Lower lobe of right lung (tissue), 2 donors: ENCODE results near the gene TADA3. TPM values are rescaled to one million over a fixed set of nuclear protein-coding genes. Genes with fewer than 3 reads are reported as not detected.

Experiments
- ATAC-seq, 2 donors: fragments of 200-7000 bp; cut with Tn5 transposase; one replicate each; pipeline ENCODE4 v1.9.1; 2020 to 2022; ENCODE audit warnings: mild to moderate bottlenecking in 2 of 2, moderate library complexity in 2 of 2
- DNase-seq: peaks from one replicate; pipeline ENCODE4 v3.0.0-alpha.2; 2020
- H3K27ac ChIP-seq: fragments of 200-600 bp; one replicate; pipeline ENCODE4 v1.8.0; 2022
- H3K27me3 ChIP-seq: fragments of 200-600 bp; one replicate; pipeline ENCODE4 v1.8.0; 2022; ENCODE audit warnings: low read depth
- H3K36me3 ChIP-seq: fragments of 200-600 bp; one replicate; pipeline ENCODE4 v1.8.0; 2022; ENCODE audit warnings: mild to moderate bottlenecking
- H3K4me1 ChIP-seq: fragments of 200-600 bp; one replicate; pipeline ENCODE4 v1.8.0; 2022
- H3K4me3 ChIP-seq: fragments of 200-600 bp; one replicate; pipeline ENCODE4 v1.8.0; 2022; ENCODE audit warnings: mild to moderate bottlenecking
- H3K9me3 ChIP-seq: fragments of 200-600 bp; one replicate; pipeline ENCODE4 v1.8.0; 2022
- intact Hi-C: fragments of 100-400 bp; cut with DNase I; formaldehyde crosslinking; loops from one replicate; pipeline ENCODE4 v1.11.0; 2022
- total RNA-seq: library from RNA; stranded (reverse); fragmentation: NEBNext Ultra II Directional; extraction: Animal tissue kit (Norgen Biotek cat#: 25700); gene quantifications from one replicate; pipeline ENCODE4 v1.2.1, GENCODE V29; 2021
- TF ChIP-seq, protein P1 (sequence below): fragments of 200-600 bp; IDR thresholded peaks from one replicate; pipeline ENCODE4 v1.8.0; 2022; ENCODE audit warnings: antibody characterized with exemption, mild to moderate bottlenecking
- donor health status: DM: no; HTN: yes; CAD: no; lungs with severe emphysema.

The TADA3 gene
- total RNA-seq, 1 donor from 2014 or later, result 53.8 TPM

DNA sequence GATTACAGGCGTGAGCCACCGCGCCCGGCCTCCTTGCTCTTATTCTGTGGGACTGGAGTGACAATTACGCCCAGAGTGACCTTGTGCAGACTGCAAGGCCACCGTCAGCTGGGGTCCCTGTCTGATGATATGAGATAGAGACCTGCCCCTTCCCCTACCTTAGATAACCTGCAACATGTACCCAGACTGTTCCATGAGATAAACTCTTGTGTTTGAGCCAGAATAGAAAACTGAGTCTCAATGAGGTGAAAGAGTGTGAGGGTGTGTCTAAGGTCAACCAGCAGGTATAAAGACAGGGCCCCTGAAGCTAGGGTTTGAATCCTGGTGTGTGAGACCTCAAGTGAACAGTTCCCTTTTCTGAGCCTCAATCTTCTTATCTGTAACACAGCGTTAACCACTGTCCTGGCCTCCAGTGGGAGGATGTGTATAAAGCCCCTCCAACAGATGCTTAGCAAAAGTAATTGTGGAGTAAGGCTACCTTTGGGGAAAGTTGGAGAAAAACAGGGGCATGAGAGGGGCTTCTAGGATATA lies 6.0 kb downstream of the TADA3 start:
- no peaks in the 10 kb centered on the region for H3K27me3 ChIP-seq
- no peak for ATAC-seq
- TF ChIP-seq, protein P1, sequence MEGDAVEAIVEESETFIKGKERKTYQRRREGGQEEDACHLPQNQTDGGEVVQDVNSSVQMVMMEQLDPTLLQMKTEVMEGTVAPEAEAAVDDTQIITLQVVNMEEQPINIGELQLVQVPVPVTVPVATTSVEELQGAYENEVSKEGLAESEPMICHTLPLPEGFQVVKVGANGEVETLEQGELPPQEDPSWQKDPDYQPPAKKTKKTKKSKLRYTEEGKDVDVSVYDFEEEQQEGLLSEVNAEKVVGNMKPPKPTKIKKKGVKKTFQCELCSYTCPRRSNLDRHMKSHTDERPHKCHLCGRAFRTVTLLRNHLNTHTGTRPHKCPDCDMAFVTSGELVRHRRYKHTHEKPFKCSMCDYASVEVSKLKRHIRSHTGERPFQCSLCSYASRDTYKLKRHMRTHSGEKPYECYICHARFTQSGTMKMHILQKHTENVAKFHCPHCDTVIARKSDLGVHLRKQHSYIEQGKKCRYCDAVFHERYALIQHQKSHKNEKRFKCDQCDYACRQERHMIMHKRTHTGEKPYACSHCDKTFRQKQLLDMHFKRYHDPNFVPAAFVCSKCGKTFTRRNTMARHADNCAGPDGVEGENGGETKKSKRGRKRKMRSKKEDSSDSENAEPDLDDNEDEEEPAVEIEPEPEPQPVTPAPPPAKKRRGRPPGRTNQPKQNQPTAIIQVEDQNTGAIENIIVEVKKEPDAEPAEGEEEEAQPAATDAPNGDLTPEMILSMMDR, result no peak
- H3K9me3 ChIP-seq, result no peaks in the 10 kb centered on the region
- peaks cover 7% of the 10 kb centered on the region for H3K4me1 ChIP-seq
- no peak overlapping the region for H3K27ac ChIP-seq
- peaks cover 95% of the 10 kb centered on the region for H3K36me3 ChIP-seq
- intact Hi-C loops, result no loop called here
- no peak for DNase-seq
- no peak overlapping the region for H3K4me3 ChIP-seq

- Histone ChIP-seq H3K27ac (no peak overlapping the region), H3K4me3 (no peak overlapping the region), H3K27me3 (no peaks in the 10 kb centered on the region), H3K4me1 (peaks cover 3% of the 10 kb centered on the region), H3K9me3 (no peaks in the 10 kb centered on the region), H3K36me3 (peaks cover 96% of the 10 kb centered on the region)
- intact Hi-C loops, result no loop called here
- ATAC-seq (no peak), DNase-seq (no peak)
- TF ChIP-seq, protein P1, result no peak
These were observed 6.7 kb downstream of the TADA3 start for GRCh38 chr3:9785602-9786001.

- TF ChIP-seq, protein P1, result no peak
- Histone ChIP-seq H3K27ac (no peak overlapping the region), H3K36me3 (peaks cover 96% of the 10 kb centered on the region), H3K27me3 (no peaks in the 10 kb centered on the region), H3K4me1 (peaks cover 10% of the 10 kb centered on the region), H3K4me3 (no peak overlapping the region), H3K9me3 (no peaks in the 10 kb centered on the region)
- no peak for DNase-seq
- ATAC-seq, result no peak
- intact Hi-C loops, result no loop called here
These were observed 7.3 kb downstream of the TADA3 start for GRCh38 chr3:9784965-9785364.

DNA sequence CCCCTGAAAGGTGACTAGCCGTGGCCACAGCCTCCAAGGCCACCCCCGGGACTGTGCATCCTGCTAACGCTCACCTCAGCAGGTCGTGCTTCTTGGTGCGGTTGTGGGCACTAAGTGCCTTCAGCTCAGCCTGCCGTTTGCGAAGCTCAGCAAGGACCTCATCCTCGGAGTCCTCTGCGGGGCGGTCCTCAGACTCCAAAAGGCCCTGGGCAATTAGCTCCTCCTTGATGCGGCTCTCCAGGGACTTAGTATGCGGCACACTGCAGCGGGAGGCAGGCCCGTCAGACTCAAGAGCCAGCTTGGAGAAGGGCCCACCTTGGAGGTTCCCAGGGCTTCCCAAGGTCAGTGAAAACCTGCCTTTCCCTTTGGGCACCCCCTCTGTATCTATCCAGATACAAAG lies 8.3 kb downstream of the TADA3 start:
- peaks cover 90% of the 10 kb centered on the region for H3K36me3 ChIP-seq
- no peak for DNase-seq
- H3K4me1 ChIP-seq, result peaks cover 14% of the 10 kb centered on the region
- no peak overlapping the region for H3K4me3 ChIP-seq
- TF ChIP-seq, protein P1, result no peak
- ATAC-seq, result no peak
- no peaks in the 10 kb centered on the region for H3K9me3 ChIP-seq
- intact Hi-C loops, result no loop called here
- no peaks in the 10 kb centered on the region for H3K27me3 ChIP-seq
- H3K27ac ChIP-seq, result no peak overlapping the region

DNA sequence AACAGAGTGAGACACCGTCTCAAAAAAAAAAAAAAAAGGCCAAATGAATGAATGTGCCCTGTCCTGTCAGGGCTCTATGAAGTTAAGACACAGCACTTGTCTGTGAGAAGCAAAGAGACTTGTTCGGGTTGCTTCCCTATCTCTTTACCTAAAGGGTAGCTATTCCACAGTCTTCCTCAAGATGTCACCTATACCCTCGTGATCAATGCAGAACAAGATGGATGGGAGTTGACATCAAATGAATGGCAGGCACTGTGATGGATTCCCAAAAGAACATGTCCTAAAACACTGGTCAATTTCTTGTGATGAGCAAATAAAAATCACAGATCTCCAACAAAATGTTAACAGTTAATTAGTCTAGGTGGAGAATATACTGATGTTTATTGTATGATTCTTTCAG lies 9.5 kb downstream of the TADA3 start:
- Histone ChIP-seq H3K4me1 (peaks cover 24% of the 10 kb centered on the region), H3K36me3 (peaks cover 78% of the 10 kb centered on the region), H3K9me3 (no peaks in the 10 kb centered on the region), H3K27me3 (no peaks in the 10 kb centered on the region), H3K27ac (no peak overlapping the region), H3K4me3 (no peak overlapping the region)
- TF ChIP-seq, protein P1, result no peak
- no peak for DNase-seq
- intact Hi-C loops, result no loop called here
- ATAC-seq, result no peak
